HEK293T (cell line): ENCODE results near the gene RRP1.
"Not testable (repeated sequence)": the region's sequence is repeated elsewhere in the genome, so short reads cannot be mapped to it uniquely, and the experiment has no call there.

Experiments
- CTCF ChIA-PET: fragments of 350-600 bp; formaldehyde crosslinking; extraction: SDS; loops from one replicate; lab custom pipeline; 2021; ENCODE audit warnings: antibody characterized with exemption, inconsistent platforms; lab: Yijun Ruan, JAX
- POLR2A ChIA-PET: fragments of 350-600 bp; formaldehyde crosslinking; extraction: SDS; loops from one replicate; lab custom pipeline; 2020; ENCODE audit warnings: antibody characterized with exemption, inconsistent platforms; lab: Yijun Ruan, JAX
- DNase-seq: peaks from one replicate; pipeline ENCODE4 v3.0.0; 2012; ENCODE audit warnings: mixed read lengths; ENCODE audit errors: extremely low spot score
- ARNT ChIP-seq: fragments of 450-650 bp; IDR thresholded peaks from 2 replicates; pipeline ENCODE4 v1.6.1; 2017; ENCODE audit warnings: mild to moderate bottlenecking
- BHLHE40 ChIP-seq: fragments of 450-650 bp; IDR thresholded peaks from 2 replicates; pipeline ENCODE4 v1.6.1; 2016; ENCODE audit warnings: mild to moderate bottlenecking, moderate library complexity, borderline replicate concordance
- CTBP1 ChIP-seq: fragments of 450-650 bp; IDR thresholded peaks from 2 replicates; pipeline ENCODE4 v1.6.1; 2016; ENCODE audit warnings: borderline replicate concordance
- ELF4 ChIP-seq: fragments of 450-650 bp; IDR thresholded peaks from 2 replicates; pipeline ENCODE4 v1.6.1; 2017; ENCODE audit warnings: antibody characterized with exemption
- FOXA1 ChIP-seq: fragments of 450-650 bp; IDR thresholded peaks from 2 replicates; pipeline ENCODE4 v1.6.1; 2016; ENCODE audit warnings: mild to moderate bottlenecking
- FOXK2 ChIP-seq: fragments of 450-650 bp; IDR thresholded peaks from 2 replicates; pipeline ENCODE4 v1.6.1; 2016; ENCODE audit warnings: mild to moderate bottlenecking
- FOXM1 ChIP-seq: fragments of 450-650 bp; IDR thresholded peaks from 2 replicates; pipeline ENCODE4 v1.6.1; 2017; ENCODE audit warnings: mild to moderate bottlenecking, borderline replicate concordance
- HDGF ChIP-seq: fragments of 450-650 bp; IDR thresholded peaks from 2 replicates; pipeline ENCODE4 v1.6.1; 2017; ENCODE audit warnings: antibody characterized with exemption, borderline replicate concordance
- L3MBTL2 ChIP-seq: fragments of 450-650 bp; conservative IDR thresholded peaks from 2 replicates; pipeline ENCODE4 v1.6.1; 2016; ENCODE audit warnings: mild to moderate bottlenecking
- LEF1 ChIP-seq: fragments of 450-650 bp; IDR thresholded peaks from 2 replicates; pipeline ENCODE4 v1.6.1; 2017; ENCODE audit warnings: mild to moderate bottlenecking, borderline replicate concordance
- NFRKB ChIP-seq: fragments of 450-650 bp; IDR thresholded peaks from 2 replicates; pipeline ENCODE4 v1.6.1; 2016; ENCODE audit warnings: mild to moderate bottlenecking, moderate library complexity
- SP1 ChIP-seq: fragments of 450-650 bp; IDR thresholded peaks from 2 replicates; pipeline ENCODE4 v1.6.1; 2017
- SUZ12 ChIP-seq: fragments of 450-650 bp; IDR thresholded peaks from 2 replicates; pipeline ENCODE4 v1.6.1; 2016; ENCODE audit warnings: mild to moderate bottlenecking
- TARDBP ChIP-seq: fragments of 450-650 bp; IDR thresholded peaks from 2 replicates; pipeline ENCODE4 v1.6.1; 2016
- ZNF384 ChIP-seq: fragments of 450-650 bp; IDR thresholded peaks from 2 replicates; pipeline ENCODE4 v1.6.1; 2016
- TF ChIP-seq, protein P1 (sequence below): fragments of 450-650 bp; IDR thresholded peaks from 2 replicates; pipeline ENCODE4 v1.6.1; 2016

RRP1 gene

DNA sequence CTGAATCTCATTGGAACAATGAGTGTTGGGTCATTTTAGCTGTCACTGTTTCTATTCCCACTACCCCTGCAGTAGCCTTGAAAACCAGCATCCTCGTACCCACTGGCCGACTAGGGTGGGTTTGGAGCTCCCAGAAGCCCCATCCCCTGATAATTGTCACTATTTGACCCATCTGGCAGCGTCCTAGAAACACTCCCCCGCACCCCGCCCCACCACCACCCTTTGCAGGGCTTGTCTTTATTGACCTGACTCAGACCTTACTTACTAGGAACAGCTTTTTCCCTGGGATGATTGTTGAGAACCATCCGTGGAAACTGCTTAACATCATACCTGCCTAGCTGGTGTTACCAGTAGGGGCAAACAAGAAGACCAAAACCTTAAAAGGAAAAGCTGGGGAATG lies 47.2 kb downstream of the RRP1 start:
- DNase-seq, result no peak
- ChIA-PET CTCF (no interaction called here), POLR2A (no interaction called here)
- TF ChIP-seq ARNT, result no peak

DNA sequence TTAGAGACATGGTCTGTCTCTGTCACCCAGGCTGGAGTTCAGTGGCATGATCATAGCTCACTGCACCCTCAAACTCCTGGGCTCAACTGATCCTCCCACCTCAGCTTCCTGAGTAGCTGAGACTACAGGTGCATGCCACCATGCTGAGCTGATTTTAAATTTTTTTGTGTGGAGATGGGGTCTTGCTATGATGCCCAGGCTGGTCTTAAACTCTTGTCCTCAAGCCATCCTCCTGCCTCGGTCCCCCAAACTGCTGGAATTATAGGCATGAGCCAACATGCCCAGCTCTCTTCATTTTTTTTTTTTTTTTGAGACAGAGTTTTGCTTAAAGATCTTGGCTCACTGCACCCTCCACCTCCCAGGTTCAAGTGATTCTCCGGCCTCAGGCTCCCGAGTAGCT lies 50.9 kb downstream of the RRP1 start:
- no peak for DNase-seq
- ChIA-PET POLR2A (no interaction called here), CTCF (no interaction called here)
- TF ChIP-seq L3MBTL2, result no peak
- no peak for TF ChIP-seq ZNF384
- TF ChIP-seq FOXM1, result no peak
- TF ChIP-seq SUZ12, result no peak
- no peak for TF ChIP-seq ELF4
- TF ChIP-seq CTBP1, result no peak
- no peak for TF ChIP-seq SP1
- no peak for TF ChIP-seq TARDBP
- TF ChIP-seq BHLHE40, result no peak
- no peak for TF ChIP-seq ARNT
- TF ChIP-seq FOXA1, result no peak
- TF ChIP-seq NFRKB, result no peak
- no peak for TF ChIP-seq HDGF
- TF ChIP-seq LEF1, result no peak
- TF ChIP-seq, protein P1, sequence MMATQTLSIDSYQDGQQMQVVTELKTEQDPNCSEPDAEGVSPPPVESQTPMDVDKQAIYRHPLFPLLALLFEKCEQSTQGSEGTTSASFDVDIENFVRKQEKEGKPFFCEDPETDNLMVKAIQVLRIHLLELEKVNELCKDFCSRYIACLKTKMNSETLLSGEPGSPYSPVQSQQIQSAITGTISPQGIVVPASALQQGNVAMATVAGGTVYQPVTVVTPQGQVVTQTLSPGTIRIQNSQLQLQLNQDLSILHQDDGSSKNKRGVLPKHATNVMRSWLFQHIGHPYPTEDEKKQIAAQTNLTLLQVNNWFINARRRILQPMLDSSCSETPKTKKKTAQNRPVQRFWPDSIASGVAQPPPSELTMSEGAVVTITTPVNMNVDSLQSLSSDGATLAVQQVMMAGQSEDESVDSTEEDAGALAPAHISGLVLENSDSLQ, result no peak
- TF ChIP-seq FOXK2, result no peak

DNA sequence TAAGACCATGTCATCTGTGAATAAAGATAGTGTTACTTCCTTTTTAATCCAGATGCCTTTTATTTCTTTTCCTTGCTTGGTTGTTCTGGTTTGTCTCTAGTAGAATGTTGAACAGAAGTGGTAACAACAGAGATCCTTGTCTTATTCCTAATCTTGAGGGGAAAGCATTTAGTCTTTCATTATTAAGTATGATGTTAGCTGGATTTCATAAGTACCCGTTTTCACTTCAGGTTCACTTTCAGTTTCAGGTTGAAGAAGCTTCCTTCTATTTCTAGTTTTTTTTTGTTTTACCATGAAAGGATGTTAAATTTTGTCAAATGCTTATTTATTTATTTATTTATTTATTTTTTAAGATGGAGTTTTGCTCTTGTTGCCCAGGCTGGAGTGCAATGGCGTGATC lies 53.4 kb downstream of the RRP1 start:
- DNase-seq, result no peak
- ChIA-PET CTCF (no interaction called here), POLR2A (no interaction called here)
- TF ChIP-seq ARNT, result no peak
- TF ChIP-seq TARDBP, result no peak
- TF ChIP-seq FOXA1, result no peak
- TF ChIP-seq NFRKB, result no peak
- no peak for TF ChIP-seq LEF1
- no peak for TF ChIP-seq CTBP1
- no peak for TF ChIP-seq ELF4
- no peak for TF ChIP-seq ZNF384
- TF ChIP-seq FOXK2, result no peak
- no peak for TF ChIP-seq SUZ12
- TF ChIP-seq FOXM1, result no peak
- no peak for TF ChIP-seq BHLHE40
- no peak for TF ChIP-seq HDGF
- TF ChIP-seq SP1, result no peak
- TF ChIP-seq, protein P1, result no peak
- no peak for TF ChIP-seq L3MBTL2

DNA sequence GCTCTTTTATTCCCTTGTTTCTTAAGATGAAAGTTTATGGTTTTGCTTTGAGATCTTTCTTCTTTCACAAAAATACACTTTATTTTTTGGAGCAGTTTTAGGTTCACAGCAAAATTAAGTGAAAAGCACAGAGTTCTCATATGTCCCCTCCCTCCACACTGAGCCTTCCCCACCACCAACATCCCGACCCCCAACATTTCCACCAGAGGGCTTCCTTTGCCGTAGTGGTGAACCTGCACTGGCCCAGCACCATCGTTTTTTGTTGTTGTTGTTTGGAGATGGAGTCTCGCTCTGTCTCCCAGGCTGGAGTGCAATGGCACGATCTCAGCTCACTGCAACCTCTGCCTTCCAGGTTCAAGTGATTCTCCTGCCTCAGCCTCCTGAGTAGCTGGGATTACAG lies 55.5 kb downstream of the RRP1 start:
- POLR2A ChIA-PET, result not testable (repeated sequence)
- CTCF ChIA-PET, result interaction anchor here (0.6 kb wide), 1 partner anchor 38 kb away, joined by 3 read pairs; no protein-coding TSS in a partner anchor

DNA sequence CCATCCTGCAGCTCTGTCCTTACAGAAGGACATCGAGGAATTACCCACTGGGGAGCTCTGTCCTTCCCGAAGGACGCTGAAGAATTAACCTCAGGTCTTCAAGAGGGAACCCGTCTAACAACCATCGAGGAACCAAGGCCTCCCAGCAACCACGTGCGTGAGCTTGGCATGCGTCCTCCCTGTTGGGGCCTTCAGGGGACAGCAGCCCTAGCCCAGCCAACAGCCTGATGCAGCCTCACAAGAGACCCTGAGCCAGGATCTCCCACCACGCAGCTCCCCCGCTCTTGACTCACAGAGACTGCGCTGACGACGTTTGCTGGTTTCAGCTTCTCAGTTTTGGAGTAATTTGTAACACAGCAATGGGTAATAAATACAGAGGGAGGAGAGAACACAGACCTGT lies 56.0 kb downstream of the RRP1 start:
- POLR2A ChIA-PET, result no interaction called here
- TF ChIP-seq FOXM1, result no peak
- TF ChIP-seq ELF4, result no peak
- TF ChIP-seq FOXA1, result no peak
- TF ChIP-seq L3MBTL2, result no peak
- no peak for TF ChIP-seq NFRKB
- TF ChIP-seq CTBP1, result no peak
- no peak for TF ChIP-seq HDGF
- TF ChIP-seq, protein P1, result no peak
- no peak for TF ChIP-seq SUZ12
- TF ChIP-seq ARNT, result no peak
- no peak for TF ChIP-seq TARDBP
- TF ChIP-seq ZNF384, result no peak
- TF ChIP-seq SP1, result no peak
- TF ChIP-seq FOXK2, result no peak
- TF ChIP-seq LEF1, result no peak
- TF ChIP-seq BHLHE40, result no peak
- CTCF ChIA-PET, result interaction anchor here (0.8 kb wide), 1 partner anchor 94 kb away, joined by 3 read pairs; no protein-coding TSS in a partner anchor
- DNase-seq, result no peak

More for the DNA sequence above, 55.5 kb downstream of the RRP1 start:
- not testable (repeated sequence) for DNase-seq

DNA sequence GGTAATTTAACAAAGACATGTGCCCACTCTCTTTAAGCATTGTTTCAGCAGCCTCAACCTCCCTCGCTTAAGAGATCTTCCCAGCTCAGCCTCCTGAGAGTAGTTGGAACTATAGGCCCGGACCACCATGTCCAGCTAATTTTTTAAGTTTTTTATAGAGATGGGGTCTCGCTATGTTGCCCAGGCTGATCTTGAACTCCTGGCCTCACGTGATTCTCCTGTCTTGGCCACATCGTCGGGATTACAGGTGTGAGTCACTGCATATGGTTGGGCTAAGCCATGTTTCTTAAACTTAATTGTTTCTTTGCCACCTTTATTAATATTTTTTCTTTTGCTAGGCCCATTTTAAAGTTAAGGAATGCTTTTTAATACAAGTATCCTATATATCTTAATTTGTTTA lies 57.1 kb downstream of the RRP1 start:
- POLR2A ChIA-PET, result no interaction called here
- TF ChIP-seq ELF4, result no peak
- CTCF ChIA-PET, result interaction anchor here (0.6 kb wide), 1 partner anchor 57 kb away, joined by 3 read pairs; the partner anchor contains the start of gene RRP1
- no peak for DNase-seq

DNA sequence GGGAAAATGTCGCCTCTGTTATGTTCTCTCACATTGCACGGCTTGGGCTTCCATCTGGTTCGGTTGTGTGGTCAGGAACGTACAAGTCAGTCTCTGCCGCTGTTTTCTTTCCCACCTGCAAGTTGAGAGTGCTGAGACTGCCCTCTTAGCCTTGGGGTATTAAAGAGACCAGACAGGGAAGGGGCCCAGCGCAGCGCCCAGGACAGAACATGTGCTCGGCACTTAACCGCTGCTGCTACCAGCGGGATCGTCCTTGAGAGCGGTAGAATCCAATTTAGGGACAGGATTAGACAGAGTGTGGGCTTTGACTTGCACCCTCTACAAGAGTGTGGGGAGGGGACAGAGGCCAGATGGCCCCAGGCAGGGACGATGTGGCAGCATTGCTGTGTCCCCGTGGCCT lies 57.9 kb downstream of the RRP1 start:
- no peak for DNase-seq
- TF ChIP-seq FOXK2 (no peak), CTBP1 (no peak), ELF4 (no peak), NFRKB (no peak), TARDBP (no peak), LEF1 (no peak), ARNT (no peak), FOXM1 (no peak), HDGF (no peak), SP1 (no peak), FOXA1 (no peak), SUZ12 (no peak), ZNF384 (no peak), L3MBTL2 (no peak), BHLHE40 (no peak)
- TF ChIP-seq, protein P1, result no peak
- ChIA-PET CTCF (no interaction called here), POLR2A (no interaction called here)
